Measurements from ENCODE around the gene RNF151.

The RNF151 gene

GRCh38 chr16:1980770-1981087 is 14.1 kb downstream of the RNF151 start:
- Histone ChIP-seq H3K79me2 (ENCODE audit: control insufficient read depth, insufficient read depth, low read length) (peaks cover 2% of the 10 kb centered on the region), H4K8ac (ENCODE audit: low read depth, low read length) (no peak overlapping the region), H2BK15ac (replicated peaks; ENCODE audit: low read depth) (no peak overlapping the region), H3K56ac (ENCODE audit: low read length) (no peak overlapping the region), H3K4me3 (ENCODE audit: low read length) (no peak overlapping the region), H3K27me3 (ENCODE audit: insufficient read depth, low read length, poor library complexity) (peaks cover 9% of the 10 kb centered on the region), H4K5ac (ENCODE audit: low read length) (no peak overlapping the region), H3K18ac (ENCODE audit: low read length) (no peak overlapping the region), H3K4me2 (ENCODE audit: low read length) (no peak overlapping the region), H3K27ac (ENCODE audit: low read depth, low read length) (no peak overlapping the region), H3K79me1 (ENCODE audit: low read length) (peaks cover 9% of the 10 kb centered on the region), H3K23ac (ENCODE audit: low read length) (peak overlapping the region; percentile 20), H3K36me3 (ENCODE audit: control insufficient read depth, insufficient read depth, low read length) (no peaks in the 10 kb centered on the region), H2AK5ac (ENCODE audit: low read length) (no peak overlapping the region), H3K4me1 (ENCODE audit: control insufficient read depth, low read depth, low read length) (peaks cover 5% of the 10 kb centered on the region), H3K9ac (ENCODE audit: low read length) (no peak overlapping the region), H2BK120ac (ENCODE audit: low read depth, low read length) (no peak overlapping the region), H3K4ac (ENCODE audit: low read depth, low read length) (no peak overlapping the region), H2BK5ac (ENCODE audit: low read length) (no peak overlapping the region)
- no peak for DNase-seq
- no CpG with 5 or more reads among the region's 16 CpGs for WGBS (ENCODE audit: extremely low coverage, insufficient coverage, low lambda C conversion rate)

GRCh38 chr16:1981398-1981836 is 14.8 kb downstream of the RNF151 start, which contains the start of gene NOXO1:
Gene NOXO1, minus strand, starts transcription at chr16:1981469. Its CDS starts 290 bp downstream, at chr16:1981179.
- no CpG with 5 or more reads among the region's 6 CpGs for WGBS (ENCODE audit: extremely low coverage, insufficient coverage, low lambda C conversion rate)
- H4K8ac ChIP-seq (ENCODE audit: low read depth, low read length): no peak within 1 kb of the TSS
- no peak within 1 kb of the TSS for H3K18ac ChIP-seq (ENCODE audit: low read length)
- H3K23ac ChIP-seq (ENCODE audit: low read length): peak within 1 kb of the TSS; percentile 20
- peaks cover 2% of the 10 kb centered on the region for H3K79me2 ChIP-seq (ENCODE audit: control insufficient read depth, insufficient read depth, low read length)
- no peak within 1 kb of the TSS for H2BK120ac ChIP-seq (ENCODE audit: low read depth, low read length)
- peak; percentile 19 for DNase-seq
- no peak within 1 kb of the TSS for H3K27ac ChIP-seq (ENCODE audit: low read depth, low read length)
- no peak within 1 kb of the TSS for H2BK5ac ChIP-seq (ENCODE audit: low read length)
- no peak within 1 kb of the TSS for H3K9ac ChIP-seq (ENCODE audit: low read length)
- H3K4me3 ChIP-seq (ENCODE audit: low read length): no peak within 1 kb of the TSS
- H4K5ac ChIP-seq (ENCODE audit: low read length): no peak within 1 kb of the TSS
- no peak within 1 kb of the TSS for H2BK15ac ChIP-seq (replicated peaks; ENCODE audit: low read depth)
- peaks cover 3% of the 10 kb centered on the region for H3K36me3 ChIP-seq (ENCODE audit: control insufficient read depth, insufficient read depth, low read length)
- H3K4me2 ChIP-seq (ENCODE audit: low read length): no peak within 1 kb of the TSS
- H3K79me1 ChIP-seq (ENCODE audit: low read length): peaks cover 10% of the 10 kb centered on the region
- peak within 1 kb of the TSS; percentile 7 for H3K56ac ChIP-seq (ENCODE audit: low read length)
- H2AK5ac ChIP-seq (ENCODE audit: low read length): no peak within 1 kb of the TSS
- no peak within 1 kb of the TSS for H3K4ac ChIP-seq (ENCODE audit: low read depth, low read length)
- peaks cover 9% of the 10 kb centered on the region for H3K27me3 ChIP-seq (ENCODE audit: insufficient read depth, low read length, poor library complexity)
- peaks cover 5% of the 10 kb centered on the region for H3K4me1 ChIP-seq (ENCODE audit: control insufficient read depth, low read depth, low read length)

GRCh38 chr16:1982013-1982433 is 15.4 kb downstream of the RNF151 start:
- no peak overlapping the region for H4K8ac ChIP-seq (ENCODE audit: low read depth, low read length)
- WGBS (ENCODE audit: extremely low coverage, insufficient coverage, low lambda C conversion rate): no CpG with 5 or more reads among the region's 5 CpGs
- no peak overlapping the region for H3K4ac ChIP-seq (ENCODE audit: low read depth, low read length)
- no peak overlapping the region for H3K4me2 ChIP-seq (ENCODE audit: low read length)
- H2AK5ac ChIP-seq (ENCODE audit: low read length): no peak overlapping the region
- no peak overlapping the region for H2BK15ac ChIP-seq (replicated peaks; ENCODE audit: low read depth)
- no peak overlapping the region for H4K5ac ChIP-seq (ENCODE audit: low read length)
- peaks cover 5% of the 10 kb centered on the region for H3K4me1 ChIP-seq (ENCODE audit: control insufficient read depth, low read depth, low read length)
- no peak overlapping the region for H3K18ac ChIP-seq (ENCODE audit: low read length)
- no peak for DNase-seq
- no peak overlapping the region for H3K23ac ChIP-seq (ENCODE audit: low read length)
- H3K27me3 ChIP-seq (ENCODE audit: insufficient read depth, low read length, poor library complexity): peaks cover 9% of the 10 kb centered on the region
- H2BK120ac ChIP-seq (ENCODE audit: low read depth, low read length): no peak overlapping the region
- H3K79me1 ChIP-seq (ENCODE audit: low read length): peaks cover 10% of the 10 kb centered on the region
- H3K4me3 ChIP-seq (ENCODE audit: low read length): no peak overlapping the region
- H3K56ac ChIP-seq (ENCODE audit: low read length): no peak overlapping the region
- H3K27ac ChIP-seq (ENCODE audit: low read depth, low read length): no peak overlapping the region
- peaks cover 3% of the 10 kb centered on the region for H3K36me3 ChIP-seq (ENCODE audit: control insufficient read depth, insufficient read depth, low read length)
- no peak overlapping the region for H3K9ac ChIP-seq (ENCODE audit: low read length)
- H2BK5ac ChIP-seq (ENCODE audit: low read length): no peak overlapping the region
- peaks cover 2% of the 10 kb centered on the region for H3K79me2 ChIP-seq (ENCODE audit: control insufficient read depth, insufficient read depth, low read length)

GRCh38 chr16:1982991-1983543 is 16.4 kb downstream of the RNF151 start:
- no peak overlapping the region for H3K56ac ChIP-seq (ENCODE audit: low read length)
- no peak overlapping the region for H3K4ac ChIP-seq (ENCODE audit: low read depth, low read length)
- no CpG with 5 or more reads among the region's 19 CpGs for WGBS (ENCODE audit: extremely low coverage, insufficient coverage, low lambda C conversion rate)
- peaks cover 10% of the 10 kb centered on the region for H3K79me1 ChIP-seq (ENCODE audit: low read length)
- H2BK5ac ChIP-seq (ENCODE audit: low read length): no peak overlapping the region
- no peak overlapping the region for H4K5ac ChIP-seq (ENCODE audit: low read length)
- peak overlapping the region; percentile 37 for H3K9ac ChIP-seq (ENCODE audit: low read length)
- H2AK5ac ChIP-seq (ENCODE audit: low read length): no peak overlapping the region
- peaks cover 9% of the 10 kb centered on the region for H3K27me3 ChIP-seq (ENCODE audit: insufficient read depth, low read length, poor library complexity)
- no peak overlapping the region for H3K4me2 ChIP-seq (ENCODE audit: low read length)
- no peak overlapping the region for H3K27ac ChIP-seq (ENCODE audit: low read depth, low read length)
- no peak overlapping the region for H2BK15ac ChIP-seq (replicated peaks; ENCODE audit: low read depth)
- H2BK120ac ChIP-seq (ENCODE audit: low read depth, low read length): no peak overlapping the region
- H3K36me3 ChIP-seq (ENCODE audit: control insufficient read depth, insufficient read depth, low read length): peaks cover 3% of the 10 kb centered on the region
- no peak overlapping the region for H3K4me3 ChIP-seq (ENCODE audit: low read length)
- no peak for DNase-seq
- no peak overlapping the region for H4K8ac ChIP-seq (ENCODE audit: low read depth, low read length)
- H3K23ac ChIP-seq (ENCODE audit: low read length): no peak overlapping the region
- H3K79me2 ChIP-seq (ENCODE audit: control insufficient read depth, insufficient read depth, low read length): peaks cover 2% of the 10 kb centered on the region
- peaks cover 5% of the 10 kb centered on the region for H3K4me1 ChIP-seq (ENCODE audit: control insufficient read depth, low read depth, low read length)
- no peak overlapping the region for H3K18ac ChIP-seq (ENCODE audit: low read length)

GRCh38 chr16:1983544-1984346 is 17.1 kb downstream of the RNF151 start, which contains the start of gene GFER:
Gene GFER, plus strand, starts transcription at chr16:1984193. Its CDS starts 26 bp downstream, at chr16:1984219.
- H3K27ac ChIP-seq (ENCODE audit: low read depth, low read length): peak within 1 kb of the TSS; percentile 64
- H3K9ac ChIP-seq (ENCODE audit: low read length): peak within 1 kb of the TSS; percentile 91
- no peak within 1 kb of the TSS for H2BK5ac ChIP-seq (ENCODE audit: low read length)
- no CpG with 5 or more reads among the region's 109 CpGs for WGBS (ENCODE audit: extremely low coverage, insufficient coverage, low lambda C conversion rate)
- peaks cover 3% of the 10 kb centered on the region for H3K36me3 ChIP-seq (ENCODE audit: control insufficient read depth, insufficient read depth, low read length)
- H3K56ac ChIP-seq (ENCODE audit: low read length): peak within 1 kb of the TSS; percentile 96
- H3K4me2 ChIP-seq (ENCODE audit: low read length): peak within 1 kb of the TSS; percentile 84
- H2BK120ac ChIP-seq (ENCODE audit: low read depth, low read length): no peak within 1 kb of the TSS
- peaks cover 10% of the 10 kb centered on the region for H3K79me1 ChIP-seq (ENCODE audit: low read length)
- H3K4ac ChIP-seq (ENCODE audit: low read depth, low read length): peak within 1 kb of the TSS; percentile 61
- H3K23ac ChIP-seq (ENCODE audit: low read length): no peak within 1 kb of the TSS
- peaks cover 5% of the 10 kb centered on the region for H3K4me1 ChIP-seq (ENCODE audit: control insufficient read depth, low read depth, low read length)
- H3K27me3 ChIP-seq (ENCODE audit: insufficient read depth, low read length, poor library complexity): peaks cover 9% of the 10 kb centered on the region
- no peak within 1 kb of the TSS for H2AK5ac ChIP-seq (ENCODE audit: low read length)
- H4K5ac ChIP-seq (ENCODE audit: low read length): no peak within 1 kb of the TSS
- H3K18ac ChIP-seq (ENCODE audit: low read length): peak within 1 kb of the TSS; percentile 72
- peak within 1 kb of the TSS; percentile 78 for H3K4me3 ChIP-seq (ENCODE audit: low read length)
- H2BK15ac ChIP-seq (replicated peaks; ENCODE audit: low read depth): no peak within 1 kb of the TSS
- peak; percentile 96 for DNase-seq
- no peak within 1 kb of the TSS for H4K8ac ChIP-seq (ENCODE audit: low read depth, low read length)
- peaks cover 2% of the 10 kb centered on the region for H3K79me2 ChIP-seq (ENCODE audit: control insufficient read depth, insufficient read depth, low read length)
